NCI-H2029 (cell line): Measurements from ENCODE around the gene PGK1.
"Not testable (repeated sequence)": the region's sequence is repeated elsewhere in the genome, so short reads cannot be mapped to it uniquely, and the experiment has no call there.

Experiments
- DNase-seq: peaks from one replicate; lab custom pipeline; 2025; lab: John Stamatoyannopoulos, UW

PGK1 gene

GRCh38 chrX:78103623-78104446, at the start of gene PGK1:
TSS of gene PGK1 (plus strand) at chrX:78104248. CDS start at chrX:78104341, 93 bp downstream.
- DNase-seq = peak; percentile 92

GRCh38 chrX:78063687-78064086, 40.4 kb upstream of the PGK1 start:
- DNase-seq = no peak

GRCh38 chrX:78064152-78064551, 39.9 kb upstream of the PGK1 start:
- no peak for DNase-seq

GRCh38 chrX:78064698-78065601, 39.1 kb upstream of the PGK1 start:
- DNase-seq = not testable (repeated sequence)

- DNase-seq = no peak
Observed at GRCh38 chrX:78066110-78066509, 37.9 kb upstream of the PGK1 start.

GRCh38 chrX:78071331-78071730, 32.7 kb upstream of the PGK1 start:
- no peak for DNase-seq

GRCh38 chrX:78073147-78074077, 30.6 kb upstream of the PGK1 start:
- not testable (repeated sequence) for DNase-seq

- no peak for DNase-seq
Observed at GRCh38 chrX:78074088-78074487, 30.0 kb upstream of the PGK1 start.

- no peak for DNase-seq
Observed at GRCh38 chrX:78075787-78076389, 28.2 kb upstream of the PGK1 start.

GRCh38 chrX:78081413-78081812, 22.6 kb upstream of the PGK1 start:
- DNase-seq = not testable (repeated sequence)

GRCh38 chrX:78092296-78092695, 11.8 kb upstream of the PGK1 start:
- DNase-seq = no peak

GRCh38 chrX:78098108-78098507, 5.9 kb upstream of the PGK1 start:
- no peak for DNase-seq

- no peak for DNase-seq
Observed at GRCh38 chrX:78102091-78102490, 2.0 kb upstream of the PGK1 start.

GRCh38 chrX:78103001-78103622, 936 bp upstream of the PGK1 start:
- no peak for DNase-seq

- DNase-seq = peak; percentile 30
Observed at GRCh38 chrX:78104447-78105176, 564 bp downstream of the PGK1 start.

- DNase-seq = no peak
Observed at GRCh38 chrX:78105944-78106650, 2.0 kb downstream of the PGK1 start.

GRCh38 chrX:78106651-78106986, 2.6 kb downstream of the PGK1 start:
- no peak for DNase-seq

- DNase-seq = no peak
Observed at GRCh38 chrX:78109458-78109857, 5.4 kb downstream of the PGK1 start.

- DNase-seq = no peak
Observed at GRCh38 chrX:78111140-78111931, 7.3 kb downstream of the PGK1 start.
